Fibroblast of the aortic adventitia (primary cell): ENCODE data around the gene RXFP2. TPM values are rescaled to one million over a fixed set of nuclear protein-coding genes. Genes with fewer than 3 reads are reported as not detected.

Source experiments
- DNase-seq: peaks from one replicate; pipeline ENCODE4 v3.0.0-alpha.2; 2010; ENCODE audit warnings: low read depth
- H3K4me3 ChIP-seq: 2 replicates; pipeline ENCODE4 v1.5.1; 2011; ENCODE audit warnings: low read depth, mild to moderate bottlenecking, control low read depth, low read length, moderate library complexity
- total RNA-seq: library from RNA; depleted of rRNA; stranded (reverse); fragments of >200 nt; gene quantifications from 2 replicates; pipeline ENCODE4 v1.2.3, GENCODE V29; 2012; ENCODE audit warnings: low replicate concordance
- TF ChIP-seq, protein P1 (sequence below): IDR thresholded peaks from 2 replicates; pipeline ENCODE4 v1.5.1; 2011; ENCODE audit warnings: mild to moderate bottlenecking, low read length, control low read depth, inconsistent platforms; ENCODE audit not compliant: insufficient read depth

The RXFP2 gene
- total RNA-seq, 1 donor, result not detected

DNA sequence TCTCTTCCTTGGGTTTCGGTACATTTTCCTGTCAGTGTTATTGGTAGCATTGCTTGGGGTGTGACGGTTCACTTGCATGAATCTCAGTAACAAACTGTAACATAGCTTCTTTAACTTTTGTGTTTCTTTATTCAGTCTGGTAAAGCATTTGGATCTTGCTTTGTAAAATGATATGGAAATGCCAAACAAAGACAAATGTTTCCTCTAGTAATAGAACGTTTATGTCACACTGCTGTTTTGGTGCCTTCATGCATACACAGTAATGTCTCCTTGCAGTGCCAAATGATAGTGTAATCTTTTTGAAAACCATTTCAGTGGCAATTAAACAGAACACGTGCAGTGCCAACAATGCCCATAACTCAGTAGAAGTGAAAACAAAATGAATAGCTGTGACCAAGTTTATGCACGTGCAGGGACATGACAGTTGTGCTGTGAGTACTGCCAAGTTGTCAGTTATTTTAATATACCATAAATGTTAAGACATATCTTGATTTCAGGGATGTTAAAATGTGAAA lies 110.8 kb downstream of the RXFP2 start:
- no peak for DNase-seq
- H3K4me3 ChIP-seq, result no peak overlapping the region
- TF ChIP-seq, protein P1, sequence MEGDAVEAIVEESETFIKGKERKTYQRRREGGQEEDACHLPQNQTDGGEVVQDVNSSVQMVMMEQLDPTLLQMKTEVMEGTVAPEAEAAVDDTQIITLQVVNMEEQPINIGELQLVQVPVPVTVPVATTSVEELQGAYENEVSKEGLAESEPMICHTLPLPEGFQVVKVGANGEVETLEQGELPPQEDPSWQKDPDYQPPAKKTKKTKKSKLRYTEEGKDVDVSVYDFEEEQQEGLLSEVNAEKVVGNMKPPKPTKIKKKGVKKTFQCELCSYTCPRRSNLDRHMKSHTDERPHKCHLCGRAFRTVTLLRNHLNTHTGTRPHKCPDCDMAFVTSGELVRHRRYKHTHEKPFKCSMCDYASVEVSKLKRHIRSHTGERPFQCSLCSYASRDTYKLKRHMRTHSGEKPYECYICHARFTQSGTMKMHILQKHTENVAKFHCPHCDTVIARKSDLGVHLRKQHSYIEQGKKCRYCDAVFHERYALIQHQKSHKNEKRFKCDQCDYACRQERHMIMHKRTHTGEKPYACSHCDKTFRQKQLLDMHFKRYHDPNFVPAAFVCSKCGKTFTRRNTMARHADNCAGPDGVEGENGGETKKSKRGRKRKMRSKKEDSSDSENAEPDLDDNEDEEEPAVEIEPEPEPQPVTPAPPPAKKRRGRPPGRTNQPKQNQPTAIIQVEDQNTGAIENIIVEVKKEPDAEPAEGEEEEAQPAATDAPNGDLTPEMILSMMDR, result no peak

DNA sequence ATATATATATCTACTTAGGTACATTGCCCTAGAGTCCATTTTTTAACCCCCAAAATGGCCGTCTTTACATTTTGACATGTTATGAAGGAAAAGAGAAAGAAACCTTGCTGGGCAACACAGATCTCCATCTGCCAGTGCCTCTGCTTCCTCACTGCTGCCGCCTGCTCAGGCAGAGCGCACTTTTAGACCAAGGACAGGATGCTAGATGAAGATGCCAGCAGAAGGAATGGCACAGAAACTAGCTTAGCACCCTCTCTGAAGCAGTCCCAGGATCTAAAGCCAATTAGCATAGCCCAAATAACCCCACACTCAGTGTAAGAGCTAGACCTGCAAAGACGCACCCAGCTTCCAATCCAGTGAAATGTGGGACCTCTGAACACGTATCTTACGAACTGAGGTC lies 111.9 kb downstream of the RXFP2 start:
- no peak for DNase-seq
- H3K4me3 ChIP-seq, result no peak overlapping the region
- TF ChIP-seq, protein P1, result no peak
